Inflammatory macrophage treated with lipopolysaccharide for 1 hour (primary cell): ENCODE measurements around the gene PAFAH1B1.
"Not testable (repeated sequence)": the region's sequence is repeated elsewhere in the genome, so short reads cannot be mapped to it uniquely, and the experiment has no call there.

Experiments
- DNase-seq, 2 donors: peaks; one replicate each; pipeline ENCODE4 v3.0.0-alpha.2; 2020 to 2022

Gene PAFAH1B1

GRCh38 chr17:2636169-2636930 is 42.9 kb downstream of the PAFAH1B1 start:
- DNase-seq = no peak

- no peak for DNase-seq
Observed at GRCh38 chr17:2637422-2637821, 44.0 kb downstream of the PAFAH1B1 start.

- DNase-seq = no peak
Observed at GRCh38 chr17:2644971-2645370, 51.5 kb downstream of the PAFAH1B1 start.

GRCh38 chr17:2647957-2648356 is 54.5 kb downstream of the PAFAH1B1 start:
- peak; percentile 69 to 83 for DNase-seq

GRCh38 chr17:2649191-2649590 is 55.7 kb downstream of the PAFAH1B1 start:
- no peak for DNase-seq

- not testable (repeated sequence) for DNase-seq
Observed at GRCh38 chr17:2652911-2653310, 59.5 kb downstream of the PAFAH1B1 start.

GRCh38 chr17:2655546-2655945 is 62.1 kb downstream of the PAFAH1B1 start:
- DNase-seq = peak in 1 of 2 donors; percentile 12

GRCh38 chr17:2656283-2656682 is 62.8 kb downstream of the PAFAH1B1 start:
- DNase-seq = peak in 1 of 2 donors; percentile 11

GRCh38 chr17:2659337-2659736 is 65.9 kb downstream of the PAFAH1B1 start:
- DNase-seq = peak; percentile 59 to 61

- DNase-seq = not testable (repeated sequence)
Observed at GRCh38 chr17:2660410-2660809, 67.0 kb downstream of the PAFAH1B1 start.

- DNase-seq = no peak
Observed at GRCh38 chr17:2672026-2672425, 78.6 kb downstream of the PAFAH1B1 start.

GRCh38 chr17:2679247-2679646 is 85.8 kb downstream of the PAFAH1B1 start:
- DNase-seq = not testable (repeated sequence)

- no peak for DNase-seq
Observed at GRCh38 chr17:2680961-2681360, 87.5 kb downstream of the PAFAH1B1 start.

GRCh38 chr17:2681650-2682049 is 88.2 kb downstream of the PAFAH1B1 start:
- DNase-seq = no peak

- DNase-seq = no peak
Observed at GRCh38 chr17:2682176-2682938, 88.9 kb downstream of the PAFAH1B1 start.

- DNase-seq = no peak
Observed at GRCh38 chr17:2683912-2684311, 90.5 kb downstream of the PAFAH1B1 start.

GRCh38 chr17:2684549-2684948 is 91.1 kb downstream of the PAFAH1B1 start:
- no peak for DNase-seq

GRCh38 chr17:2685696-2686095 is 92.2 kb downstream of the PAFAH1B1 start:
- no peak for DNase-seq

- DNase-seq = no peak
Observed at GRCh38 chr17:2687074-2687418, 93.6 kb downstream of the PAFAH1B1 start.

- DNase-seq = no peak
Observed at GRCh38 chr17:2688351-2689342, 95.2 kb downstream of the PAFAH1B1 start.

- DNase-seq = no peak
Observed at GRCh38 chr17:2689411-2690164, 96.1 kb downstream of the PAFAH1B1 start.
